Measurements from ENCODE around the gene LARGE1. TPM values are rescaled to one million over a fixed set of nuclear protein-coding genes. Genes with fewer than 3 reads are reported as not detected.

LARGE1 gene
- total RNA-seq, 1 donor from 2014 or later = 0.47 TPM

GRCh38 chr22:33401291-33401690 lies 519.0 kb downstream of the LARGE1 start:
- intact Hi-C loops (cut with micrococcal nuclease) = no loop called here
- no peaks in the 10 kb centered on the region for H3K4me1 Mint-ChIP-seq
- no peak overlapping the region for H3K4me3 Mint-ChIP-seq
- H3K9me3 Mint-ChIP-seq = peaks cover 15% of the 10 kb centered on the region
- H3K36me3 Mint-ChIP-seq (ENCODE audit: low read depth) = no peaks in the 10 kb centered on the region
- no peak overlapping the region for H3K27ac Mint-ChIP-seq
- no peaks in the 10 kb centered on the region for H3K27me3 Mint-ChIP-seq
- DNase-seq = no peak

- Mint-ChIP-seq H3K4me1 (no peaks in the 10 kb centered on the region), H3K9me3 (peaks cover 15% of the 10 kb centered on the region), H3K27ac (no peak overlapping the region), H3K36me3 (ENCODE audit: low read depth) (no peaks in the 10 kb centered on the region), H3K4me3 (no peak overlapping the region), H3K27me3 (no peaks in the 10 kb centered on the region)
- intact Hi-C loops (cut with micrococcal nuclease) = no loop called here
- no peak for DNase-seq
Measured at GRCh38 chr22:33400891-33401290, 519.4 kb downstream of the LARGE1 start.

GRCh38 chr22:33400061-33400840 lies 520.0 kb downstream of the LARGE1 start:
- intact Hi-C loops (cut with micrococcal nuclease) = no loop called here
- no peak for DNase-seq
- Mint-ChIP-seq H3K27me3 (no peaks in the 10 kb centered on the region), H3K4me1 (no peaks in the 10 kb centered on the region), H3K36me3 (ENCODE audit: low read depth) (no peaks in the 10 kb centered on the region), H3K4me3 (no peak overlapping the region), H3K9me3 (peaks cover 15% of the 10 kb centered on the region), H3K27ac (no peak overlapping the region)

GRCh38 chr22:33397381-33397907 lies 522.8 kb downstream of the LARGE1 start:
- Mint-ChIP-seq H3K27ac (no peak overlapping the region), H3K9me3 (peaks cover 12% of the 10 kb centered on the region), H3K27me3 (no peaks in the 10 kb centered on the region), H3K4me3 (no peak overlapping the region), H3K4me1 (no peaks in the 10 kb centered on the region), H3K36me3 (ENCODE audit: low read depth) (no peaks in the 10 kb centered on the region)
- intact Hi-C loops (cut with micrococcal nuclease) = no loop called here
- DNase-seq = no peak

- intact Hi-C loops (cut with micrococcal nuclease) = no loop called here
- no peaks in the 10 kb centered on the region for H3K36me3 Mint-ChIP-seq (ENCODE audit: low read depth)
Measured at GRCh38 chr22:33393432-33393831, 526.8 kb downstream of the LARGE1 start.

GRCh38 chr22:33391298-33391697 lies 529.0 kb downstream of the LARGE1 start:
- Mint-ChIP-seq H3K9me3 (no peaks in the 10 kb centered on the region), H3K4me1 (no peaks in the 10 kb centered on the region), H3K36me3 (ENCODE audit: low read depth) (no peaks in the 10 kb centered on the region), H3K27me3 (no peaks in the 10 kb centered on the region), H3K27ac (no peak overlapping the region), H3K4me3 (no peak overlapping the region)
- no peak for DNase-seq
- intact Hi-C loops (cut with micrococcal nuclease) = no loop called here

More at GRCh38 chr22:33393432-33393831, 526.8 kb downstream of the LARGE1 start:
- no peak for DNase-seq
- H3K27ac Mint-ChIP-seq = no peak overlapping the region
- no peaks in the 10 kb centered on the region for H3K27me3 Mint-ChIP-seq
- H3K4me1 Mint-ChIP-seq = no peaks in the 10 kb centered on the region
- peaks cover 4% of the 10 kb centered on the region for H3K9me3 Mint-ChIP-seq
- H3K4me3 Mint-ChIP-seq = no peak overlapping the region

- Mint-ChIP-seq H3K4me1 (no peaks in the 10 kb centered on the region), H3K9me3 (no peaks in the 10 kb centered on the region), H3K27me3 (no peaks in the 10 kb centered on the region), H3K36me3 (ENCODE audit: low read depth) (no peaks in the 10 kb centered on the region), H3K4me3 (no peak overlapping the region), H3K27ac (no peak overlapping the region)
- intact Hi-C loops (cut with micrococcal nuclease) = no loop called here
- DNase-seq = no peak
Measured at GRCh38 chr22:33389936-33390335, 530.3 kb downstream of the LARGE1 start.

GRCh38 chr22:33386270-33386669 lies 534.0 kb downstream of the LARGE1 start:
- Mint-ChIP-seq H3K4me1 (no peaks in the 10 kb centered on the region), H3K27ac (no peak overlapping the region), H3K27me3 (no peaks in the 10 kb centered on the region), H3K4me3 (no peak overlapping the region), H3K36me3 (ENCODE audit: low read depth) (no peaks in the 10 kb centered on the region), H3K9me3 (peaks cover 3% of the 10 kb centered on the region)
- DNase-seq = no peak
- intact Hi-C loops (cut with micrococcal nuclease) = no loop called here

GRCh38 chr22:33385611-33386010 lies 534.7 kb downstream of the LARGE1 start:
- H3K27me3 Mint-ChIP-seq = no peaks in the 10 kb centered on the region
- no peaks in the 10 kb centered on the region for H3K36me3 Mint-ChIP-seq (ENCODE audit: low read depth)
- no peak overlapping the region for H3K4me3 Mint-ChIP-seq
- intact Hi-C loops (cut with micrococcal nuclease) = no loop called here
- no peak for DNase-seq
- no peaks in the 10 kb centered on the region for H3K4me1 Mint-ChIP-seq
- no peak overlapping the region for H3K27ac Mint-ChIP-seq
- peaks cover 3% of the 10 kb centered on the region for H3K9me3 Mint-ChIP-seq

- Mint-ChIP-seq H3K27me3 (no peaks in the 10 kb centered on the region), H3K4me3 (no peak overlapping the region), H3K4me1 (no peaks in the 10 kb centered on the region), H3K9me3 (peaks cover 7% of the 10 kb centered on the region), H3K36me3 (ENCODE audit: low read depth) (no peaks in the 10 kb centered on the region), H3K27ac (no peak overlapping the region)
- DNase-seq = no peak
- intact Hi-C loops (cut with micrococcal nuclease) = no loop called here
Measured at GRCh38 chr22:33382436-33382835, 537.8 kb downstream of the LARGE1 start.

GRCh38 chr22:33381531-33382406 lies 538.5 kb downstream of the LARGE1 start:
- intact Hi-C loops (cut with micrococcal nuclease) = no loop called here
- DNase-seq = no peak
- Mint-ChIP-seq H3K27me3 (no peaks in the 10 kb centered on the region), H3K27ac (no peak overlapping the region), H3K4me3 (no peak overlapping the region), H3K36me3 (ENCODE audit: low read depth) (no peaks in the 10 kb centered on the region), H3K9me3 (peaks cover 7% of the 10 kb centered on the region), H3K4me1 (no peaks in the 10 kb centered on the region)

- Mint-ChIP-seq H3K4me1 (no peaks in the 10 kb centered on the region), H3K4me3 (no peak overlapping the region), H3K27ac (no peak overlapping the region), H3K36me3 (ENCODE audit: low read depth) (no peaks in the 10 kb centered on the region), H3K9me3 (peaks cover 7% of the 10 kb centered on the region), H3K27me3 (no peaks in the 10 kb centered on the region)
- intact Hi-C loops (cut with micrococcal nuclease) = no loop called here
- no peak for DNase-seq
Measured at GRCh38 chr22:33380789-33381530, 539.3 kb downstream of the LARGE1 start.

GRCh38 chr22:33379836-33380235 lies 540.4 kb downstream of the LARGE1 start:
- Mint-ChIP-seq H3K27ac (no peak overlapping the region), H3K36me3 (ENCODE audit: low read depth) (no peaks in the 10 kb centered on the region), H3K4me3 (no peak overlapping the region), H3K4me1 (no peaks in the 10 kb centered on the region), H3K27me3 (no peaks in the 10 kb centered on the region), H3K9me3 (peaks cover 7% of the 10 kb centered on the region)
- intact Hi-C loops (cut with micrococcal nuclease) = no loop called here
- no peak for DNase-seq
